SK-N-MC (cell line): Measurements from ENCODE around the gene CSNK1G1.
A peak's percentile ranks its signal among the peaks of the same experiment; 100 is the strongest.

Experiments used
- DNase-seq: peaks from one replicate; pipeline ENCODE4 v3.0.0-alpha.2; 2011; ENCODE audit warnings: low read depth, low spot score
- H3K27ac ChIP-seq: fragments of 200-600 bp; sonication (generic); 2 replicates; pipeline ENCODE4 v1.5.1; 2016; ENCODE audit warnings: mixed run types
- H3K36me3 ChIP-seq: fragments of 200-600 bp; sonication (generic); 2 replicates; pipeline ENCODE4 v1.6.1; 2017; ENCODE audit warnings: antibody characterized with exemption, low read length, mixed read lengths; ENCODE audit not compliant: insufficient read depth
- H3K4me3 ChIP-seq: fragments of 200-600 bp; sonication (generic); 2 replicates; pipeline ENCODE4 v1.5.1; 2016
- H3K9ac ChIP-seq: fragments of 200-600 bp; sonication (generic); 2 replicates; pipeline ENCODE4 v1.8.0; 2017; ENCODE audit warnings: mixed run types, mixed read lengths; ENCODE audit not compliant: insufficient read length
- H3K9me3 ChIP-seq: fragments of 200-600 bp; sonication (generic); 2 replicates; pipeline ENCODE4 v1.6.1; 2017; ENCODE audit warnings: low read depth, mild to moderate bottlenecking, antibody characterized with exemption, low read length, moderate library complexity, mixed read lengths
- EZH2 ChIP-seq: fragments of 200-600 bp; sonication (generic); IDR thresholded peaks from one replicate; pipeline ENCODE4 v1.6.1; 2017; ENCODE audit warnings: antibody characterized with exemption
- FOXP2 ChIP-seq: optimal IDR thresholded peaks from 2 replicates; pipeline ENCODE3; 2011; ENCODE audit warnings: mild to moderate bottlenecking, moderate library complexity; ENCODE audit not compliant: insufficient read depth; ENCODE audit errors: extremely low read length, control extremely low read depth
- POLR2AphosphoS5 ChIP-seq: IDR thresholded peaks from 2 replicates; pipeline ENCODE4 v1.6.1; 2012; ENCODE audit warnings: mild to moderate bottlenecking, low read depth, low read length, borderline replicate concordance

CSNK1G1 gene

DNA sequence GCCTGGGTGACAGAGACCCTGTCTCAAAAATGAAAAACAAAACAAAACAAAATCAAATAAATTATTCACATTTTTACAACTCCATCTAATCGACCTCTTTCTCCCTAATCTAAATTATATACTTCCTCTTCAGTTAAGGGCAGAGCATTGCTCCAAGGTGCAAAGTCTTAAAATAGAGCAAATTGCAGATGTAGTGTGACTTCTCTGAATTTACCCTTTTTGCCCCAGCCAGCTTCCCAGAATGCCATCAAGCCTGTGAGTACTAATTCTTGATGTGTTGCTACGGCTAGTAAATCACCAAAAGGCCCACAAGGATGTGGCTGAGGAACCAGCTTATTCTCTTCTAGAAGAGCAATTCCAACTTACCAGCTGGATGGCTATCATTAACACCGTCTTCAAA, 139.8 kb downstream of the CSNK1G1 start:
- DNase-seq = no peak
- H3K9ac ChIP-seq = no peak overlapping the region
- peaks cover 5% of the 10 kb centered on the region; the same call in 1 of the 2 replicates for H3K36me3 ChIP-seq
- no peak overlapping the region for H3K27ac ChIP-seq
- TF ChIP-seq POLR2AphosphoS5 = no peak
- TF ChIP-seq FOXP2 = no peak
- no peak for TF ChIP-seq EZH2
- H3K4me3 ChIP-seq = no peak overlapping the region
- no peaks in the 10 kb centered on the region for H3K9me3 ChIP-seq

DNA sequence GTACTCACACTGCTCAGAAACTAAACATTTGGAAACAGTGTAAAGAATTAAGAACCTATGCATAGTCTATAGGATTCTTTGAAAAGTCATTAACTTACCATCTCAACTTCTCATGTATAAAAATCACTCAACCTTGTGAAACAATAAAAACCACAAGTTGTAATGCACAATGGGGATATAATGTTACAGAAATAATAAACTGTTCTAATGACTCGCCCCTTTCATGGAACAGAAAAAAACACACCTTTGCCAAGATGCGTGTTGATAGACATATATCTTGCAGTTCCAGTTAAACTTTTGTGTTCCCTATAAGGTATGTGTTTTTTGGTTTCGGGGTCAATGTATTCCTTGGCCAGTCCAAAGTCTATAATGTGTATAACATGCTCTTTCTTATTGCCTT, 142.3 kb downstream of the CSNK1G1 start:
- no peak for TF ChIP-seq FOXP2
- Histone ChIP-seq H3K9me3 (no peaks in the 10 kb centered on the region), H3K4me3 (no peak overlapping the region), H3K27ac (no peak overlapping the region), H3K9ac (no peak overlapping the region), H3K36me3 (peaks cover 5% of the 10 kb centered on the region; the same call in 1 of the 2 replicates)
- DNase-seq = no peak

DNA sequence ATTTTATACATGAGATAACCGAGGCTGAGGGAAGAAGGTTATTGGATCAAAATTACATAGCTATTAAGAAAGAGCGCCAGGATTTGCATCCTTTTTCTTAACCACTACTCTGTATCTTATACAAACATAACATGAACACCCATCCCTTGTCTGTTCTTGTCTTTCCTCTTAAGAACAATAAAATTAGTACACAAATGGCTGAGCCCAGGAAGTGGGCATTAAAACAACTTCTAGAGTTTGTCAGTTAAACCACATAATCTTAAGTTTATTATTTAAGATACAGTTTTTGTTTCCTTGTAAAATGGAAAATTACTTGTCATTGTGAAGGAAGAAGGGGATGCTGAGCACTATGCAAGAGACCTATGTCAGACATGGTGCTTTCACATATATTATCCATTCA, 144.3 kb downstream of the CSNK1G1 start:
- H3K27ac ChIP-seq = no peak overlapping the region
- H3K9me3 ChIP-seq = no peaks in the 10 kb centered on the region
- H3K4me3 ChIP-seq = no peak overlapping the region
- H3K9ac ChIP-seq = no peak overlapping the region
- no peak for DNase-seq
- H3K36me3 ChIP-seq = peaks cover 5% of the 10 kb centered on the region; the same call in 1 of the 2 replicates
- TF ChIP-seq POLR2AphosphoS5 = no peak
- TF ChIP-seq EZH2 = no peak
- no peak for TF ChIP-seq FOXP2

DNA sequence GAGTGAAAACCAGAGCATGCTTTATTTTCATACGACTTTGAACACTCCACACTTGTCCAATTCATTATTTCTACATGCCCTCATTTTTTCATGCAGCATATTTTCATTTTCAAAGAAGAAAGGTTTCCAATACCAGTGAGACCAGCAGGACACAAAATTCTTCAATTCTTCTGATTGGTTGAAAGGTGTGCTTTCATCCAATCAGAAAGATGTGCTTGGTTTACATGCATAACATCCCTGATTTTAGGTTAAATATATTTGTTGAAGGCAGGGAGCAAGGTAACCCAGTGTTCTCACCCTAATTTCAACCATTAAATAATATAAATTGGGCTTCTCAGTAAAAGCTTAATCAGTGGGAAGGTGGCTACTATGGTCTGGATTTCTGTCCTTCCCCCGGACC, 145.6 kb downstream of the CSNK1G1 start:
- DNase-seq = no peak
- Histone ChIP-seq H3K27ac (no peak overlapping the region), H3K9me3 (no peaks in the 10 kb centered on the region), H3K9ac (no peak overlapping the region), H3K4me3 (no peak overlapping the region), H3K36me3 (peaks cover 5% of the 10 kb centered on the region; the same call in 1 of the 2 replicates)
- TF ChIP-seq FOXP2 = no peak
- TF ChIP-seq POLR2AphosphoS5 = no peak
- no peak for TF ChIP-seq EZH2

DNA sequence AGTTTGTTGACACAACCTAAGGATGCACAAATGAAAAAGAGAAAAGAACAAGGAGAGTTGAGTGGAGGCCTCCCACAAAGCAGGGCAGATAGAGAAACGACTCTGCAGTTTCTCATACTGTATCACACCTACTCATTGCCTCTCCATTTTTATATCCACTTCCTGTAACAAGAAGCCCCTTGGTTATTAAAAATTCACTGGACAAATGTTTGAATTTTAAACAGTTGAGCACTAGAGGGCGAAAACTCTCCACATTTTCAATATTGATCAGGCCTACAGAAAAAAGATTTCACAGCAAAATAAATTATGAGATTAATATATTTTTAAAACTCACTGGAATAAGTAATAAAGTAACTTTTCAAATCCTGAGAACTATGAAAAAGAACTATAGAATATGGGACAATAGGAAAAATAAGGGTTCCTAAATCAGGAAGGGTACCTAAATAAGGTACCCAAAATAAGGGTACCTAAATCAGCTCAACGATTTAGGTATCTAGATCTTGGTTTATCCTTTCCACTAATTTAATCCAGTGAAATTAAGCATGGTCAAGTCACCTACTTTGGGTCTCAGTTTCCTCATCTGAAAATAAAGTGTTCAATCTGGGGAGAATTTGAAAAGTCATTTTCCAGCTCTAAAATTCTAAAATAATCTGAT, 146.2 kb downstream of the CSNK1G1 start:
- Histone ChIP-seq H3K36me3 (peaks cover 5% of the 10 kb centered on the region; the same call in 1 of the 2 replicates), H3K9me3 (no peaks in the 10 kb centered on the region), H3K27ac (no peak overlapping the region), H3K4me3 (no peak overlapping the region), H3K9ac (no peak overlapping the region)
- TF ChIP-seq POLR2AphosphoS5 = no peak
- no peak for TF ChIP-seq EZH2
- peak; percentile 47 for DNase-seq

DNA sequence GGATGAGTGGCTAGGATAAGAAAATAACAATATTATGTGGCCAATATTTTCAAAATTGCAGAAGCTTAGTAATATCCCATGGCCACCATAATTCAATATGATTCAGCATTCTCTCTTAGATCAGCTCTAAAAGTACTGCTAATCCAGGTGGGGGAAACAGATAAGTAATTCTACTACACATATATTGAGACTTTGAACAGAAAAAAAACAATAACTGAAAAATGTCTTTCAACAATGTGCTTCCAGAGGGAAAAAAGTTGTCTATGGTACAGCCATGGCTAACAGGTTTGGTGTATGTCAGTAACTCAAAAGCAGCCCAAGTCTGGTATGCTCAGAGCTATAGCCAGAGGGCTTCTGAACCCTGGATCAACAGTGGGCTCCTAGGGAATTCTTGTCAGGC, 150.8 kb downstream of the CSNK1G1 start:
- H3K9ac ChIP-seq = no peak overlapping the region
- no peak overlapping the region for H3K4me3 ChIP-seq
- no peaks in the 10 kb centered on the region for H3K9me3 ChIP-seq
- peaks cover 6% of the 10 kb centered on the region; the same call in 1 of the 2 replicates for H3K36me3 ChIP-seq
- no peak for DNase-seq
- TF ChIP-seq FOXP2 (no peak), POLR2AphosphoS5 (no peak), EZH2 (no peak)
- H3K27ac ChIP-seq = no peak overlapping the region

DNA sequence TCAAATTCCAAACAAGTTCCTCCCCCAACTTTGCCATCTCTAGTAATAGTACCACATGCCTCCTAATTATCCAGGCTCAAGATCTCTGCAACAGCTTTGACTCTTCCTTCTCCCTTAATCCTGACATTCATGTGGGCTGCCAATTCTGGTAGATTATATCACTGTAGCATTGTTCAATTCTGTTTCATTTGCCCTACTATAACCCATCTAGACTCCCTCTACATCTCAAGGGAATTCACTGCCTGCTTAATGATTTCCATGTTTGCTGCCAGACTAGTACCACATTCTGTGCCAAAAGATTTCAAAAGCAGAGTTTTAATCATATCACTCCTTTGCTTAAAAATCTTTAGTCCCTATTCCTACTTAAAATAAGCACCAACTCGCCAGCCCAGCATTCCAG, 158.5 kb downstream of the CSNK1G1 start:
- Histone ChIP-seq H3K9ac (no peak overlapping the region), H3K4me3 (no peak overlapping the region), H3K27ac (no peak overlapping the region), H3K9me3 (no peaks in the 10 kb centered on the region), H3K36me3 (no peaks in the 10 kb centered on the region; the same call in 1 of the 2 replicates)
- DNase-seq = no peak
- TF ChIP-seq POLR2AphosphoS5 (no peak), EZH2 (no peak), FOXP2 (no peak)

DNA sequence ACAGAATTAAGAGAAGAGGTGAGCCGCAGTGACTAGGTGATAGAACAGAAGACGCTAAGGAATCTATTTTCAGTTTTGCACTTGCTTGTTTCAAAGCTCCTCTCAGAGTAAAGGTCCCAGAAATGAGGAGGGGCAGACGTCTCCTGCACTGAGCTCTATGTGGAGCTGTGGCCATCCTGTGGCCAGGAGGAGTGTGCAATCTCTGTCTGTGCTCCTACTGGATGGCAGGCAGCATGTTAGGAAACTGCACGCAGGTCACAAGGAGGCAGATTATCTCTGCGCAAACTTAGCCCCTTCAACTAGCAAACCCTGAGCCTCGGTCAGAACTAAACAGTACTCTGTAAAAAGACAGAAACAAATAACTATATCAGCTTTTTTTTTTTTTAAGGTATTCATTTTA, 162.0 kb downstream of the CSNK1G1 start:
- TF ChIP-seq EZH2 (no peak), FOXP2 (no peak), POLR2AphosphoS5 (no peak)
- H3K9me3 ChIP-seq = no peaks in the 10 kb centered on the region
- H3K27ac ChIP-seq = no peak overlapping the region
- no peaks in the 10 kb centered on the region for H3K36me3 ChIP-seq
- DNase-seq = no peak
- H3K9ac ChIP-seq = no peak overlapping the region
- H3K4me3 ChIP-seq = no peak overlapping the region
